ENCODE data around the gene SLC2A8. TPM values are rescaled to one million over a fixed set of nuclear protein-coding genes. Genes with fewer than 3 reads are reported as not detected.

Gene SLC2A8
- total and polyA plus RNA-seq, 9 donors, result 6.2 to 21.2 (median 17.8) TPM

- 86 to 87% (median 87%) methylated on average over 11 of the region's 11 CpGs for WGBS, 3 donors
- DNase-seq, result peak in 1 of 5 donors; percentile 15
- no peak overlapping the region for H3K27ac ChIP-seq
- H3K4me1 ChIP-seq (ENCODE audit: insufficient read depth), result no peaks in the 10 kb centered on the region
- H3K4me3 ChIP-seq, result no peak overlapping the region
- H3K27me3 ChIP-seq, result no peaks in the 10 kb centered on the region
- intact Hi-C loops (cut with DNase I), result no loop called here
- TF ChIP-seq EP300 (IDR thresholded peaks at IDR 0.05) (no peak), POLR2A (IDR thresholded peaks at IDR 0.05) (no peak), CTCF (IDR thresholded peaks at IDR 0.05) (no peak)
- no peaks in the 10 kb centered on the region for H3K36me3 ChIP-seq
- H3K9me3 ChIP-seq, result no peaks in the 10 kb centered on the region
These were observed 12.8 kb upstream of the SLC2A8 start for GRCh38 chr9:127384016-127384730.

- no peaks in the 10 kb centered on the region for H3K4me1 ChIP-seq (ENCODE audit: insufficient read depth)
- no peaks in the 10 kb centered on the region for H3K27me3 ChIP-seq
- no peaks in the 10 kb centered on the region for H3K9me3 ChIP-seq
- intact Hi-C loops (cut with DNase I), result no loop called here
- peak in 1 of 5 donors; percentile 13 for DNase-seq
- 83 to 87% (median 85%) methylated on average over 13 of the region's 13 CpGs for WGBS, 3 donors
- no peak for TF ChIP-seq EP300 (IDR thresholded peaks at IDR 0.05)
- no peak for TF ChIP-seq POLR2A (IDR thresholded peaks at IDR 0.05)
- no peak for TF ChIP-seq CTCF (IDR thresholded peaks at IDR 0.05)
- no peak overlapping the region for H3K4me3 ChIP-seq
- H3K36me3 ChIP-seq, result no peaks in the 10 kb centered on the region
- H3K27ac ChIP-seq, result no peak overlapping the region
These were observed 12.1 kb upstream of the SLC2A8 start for GRCh38 chr9:127384901-127385300.

- Histone ChIP-seq H3K4me1 (ENCODE audit: insufficient read depth) (no peaks in the 10 kb centered on the region), H3K4me3 (no peak overlapping the region), H3K36me3 (no peaks in the 10 kb centered on the region), H3K27me3 (no peaks in the 10 kb centered on the region), H3K27ac (no peak overlapping the region), H3K9me3 (no peaks in the 10 kb centered on the region)
- WGBS, 3 donors, result 83 to 95% (median 93%) methylated on average over 4 of the region's 4 CpGs
- TF ChIP-seq POLR2A (IDR thresholded peaks at IDR 0.05) (no peak), EP300 (IDR thresholded peaks at IDR 0.05) (no peak), CTCF (IDR thresholded peaks at IDR 0.05) (no peak)
- DNase-seq, result no peak
- intact Hi-C loops (cut with DNase I), result no loop called here
These were observed 10.7 kb upstream of the SLC2A8 start for GRCh38 chr9:127386249-127386648.

- no peak for DNase-seq
- Histone ChIP-seq H3K9me3 (no peaks in the 10 kb centered on the region), H3K36me3 (no peaks in the 10 kb centered on the region), H3K27me3 (no peaks in the 10 kb centered on the region), H3K27ac (no peak overlapping the region), H3K4me3 (no peak overlapping the region), H3K4me1 (ENCODE audit: insufficient read depth) (no peaks in the 10 kb centered on the region)
- WGBS, 3 donors, result 95 to 96% (median 95%) methylated on average over 10 of the region's 10 CpGs
- intact Hi-C loops (cut with DNase I), result no loop called here
- TF ChIP-seq EP300 (IDR thresholded peaks at IDR 0.05), result no peak
- no peak for TF ChIP-seq POLR2A (IDR thresholded peaks at IDR 0.05)
- TF ChIP-seq CTCF (IDR thresholded peaks at IDR 0.05), result no peak
These were observed 10.0 kb upstream of the SLC2A8 start for GRCh38 chr9:127386981-127387380.

All from ovary (tissue), 9 donors.